HL-60 (cell line): ENCODE data around the gene SH3BP5.

Experiments
- CTCF ChIP-seq: IDR thresholded peaks from one replicate; pipeline ENCODE4 v1.5.1; 2011; ENCODE audit warnings: low read length, control low read depth, inconsistent platforms; ENCODE audit not compliant: insufficient read depth
- POLR2AphosphoS5 ChIP-seq: IDR thresholded peaks from 2 replicates; pipeline ENCODE4 v1.6.1; 2012; ENCODE audit warnings: low read depth

GRCh38 chr3:15313461-15313860 lies 18.9 kb downstream of the SH3BP5 start:
- TF ChIP-seq POLR2AphosphoS5 (no peak), CTCF (no peak)
